Posterior vena cava (tissue), 2 donors: Measurements from ENCODE around the gene DMXL2. TPM values are rescaled to one million over a fixed set of nuclear protein-coding genes. Genes with fewer than 3 reads are reported as not detected.
"Not testable (repeated sequence)": the region's sequence is repeated elsewhere in the genome, so short reads cannot be mapped to it uniquely, and the experiment has no call there.

Experiments
- DNase-seq: peaks from one replicate; pipeline ENCODE4 v3.0.0-alpha.2; 2020; ENCODE audit warnings: low spot score
- intact Hi-C, 2 donors: fragments of 100-400 bp; cut with DNase I; formaldehyde crosslinking; loops; one replicate each; pipeline versions ENCODE4 v1.14.1 to v1.14.2; 2022 to 2023
- long read RNA-seq, 2 donors: library from polyadenylated mRNA; unstranded; transcript quantifications; one replicate each; pipeline ENCODE4 v2.0.0, GENCODE V29; 2020 to 2021
- total RNA-seq, 2 donors: library from RNA; stranded (reverse); fragmentation: NEBNext Ultra II Directional; extraction: Animal tissue kit (Norgen Biotek cat#: 25700); gene quantifications; one replicate each; pipeline ENCODE4 v1.2.1, GENCODE V29; 2021
- donor health status: DM: yes; HTN: yes; CAD: no.
- donor health status: DM: yes; HTN: yes; CAD: no.

The DMXL2 gene, protein sequence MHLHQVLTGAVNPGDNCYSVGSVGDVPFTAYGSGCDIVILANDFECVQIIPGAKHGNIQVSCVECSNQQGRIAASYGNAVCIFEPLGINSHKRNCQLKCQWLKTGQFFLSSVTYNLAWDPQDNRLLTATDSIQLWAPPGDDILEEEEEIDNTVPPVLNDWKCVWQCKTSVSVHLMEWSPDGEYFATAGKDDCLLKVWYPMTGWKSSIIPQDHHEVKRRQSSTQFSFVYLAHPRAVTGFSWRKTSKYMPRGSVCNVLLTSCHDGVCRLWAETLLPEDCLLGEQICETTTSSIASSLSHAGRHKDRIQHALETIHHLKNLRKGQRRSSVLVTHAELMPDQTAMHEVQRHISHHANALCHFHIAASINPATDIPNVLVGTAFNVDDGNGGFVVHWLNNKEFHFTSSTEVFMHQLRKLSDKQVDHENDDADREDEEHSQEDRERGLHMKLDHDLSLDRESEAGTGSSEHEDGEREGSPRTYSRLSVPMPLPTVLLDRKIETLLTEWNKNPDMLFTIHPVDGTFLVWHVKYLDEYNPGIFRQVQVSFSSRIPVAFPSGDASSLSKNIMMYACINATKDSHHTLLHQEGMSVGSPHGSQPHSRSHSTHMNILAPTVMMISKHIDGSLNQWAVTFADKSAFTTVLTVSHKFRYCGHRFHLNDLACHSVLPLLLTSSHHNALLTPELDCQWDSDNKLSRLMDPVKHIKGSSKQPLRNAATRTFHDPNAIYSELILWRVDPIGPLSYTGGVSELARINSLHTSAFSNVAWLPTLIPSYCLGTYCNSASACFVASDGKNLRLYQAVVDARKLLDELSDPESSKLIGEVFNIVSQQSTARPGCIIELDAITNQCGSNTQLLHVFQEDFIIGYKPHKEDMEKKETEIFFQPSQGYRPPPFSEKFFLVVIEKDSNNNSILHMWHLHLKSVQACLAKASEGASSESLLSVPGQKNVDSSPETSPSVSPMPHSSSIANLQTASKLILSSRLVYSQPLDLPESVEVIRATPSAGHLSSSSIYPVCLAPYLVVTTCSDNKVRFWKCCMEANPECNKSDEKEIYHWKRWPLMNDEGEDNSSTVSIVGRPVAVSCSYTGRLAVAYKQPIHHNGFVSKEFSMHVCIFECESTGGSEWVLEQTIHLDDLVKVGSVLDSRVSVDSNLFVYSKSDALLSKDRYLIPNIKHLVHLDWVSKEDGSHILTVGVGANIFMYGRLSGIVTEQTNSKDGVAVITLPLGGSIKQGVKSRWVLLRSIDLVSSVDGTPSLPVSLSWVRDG (N-terminal part only)
- total RNA-seq: 10 to 100 TPM; 23.2 to 31.5 TPM
- long read RNA-seq, donor 1, partial matches to known transcripts: 7 of 8 reads
- long read RNA-seq, donor 1, other reads (novel, unspliced or antisense): 1 of 8 reads
- long read RNA-seq, donor 2, partial matches to known transcripts: 3 of 4 reads
- long read RNA-seq, donor 2, other reads (novel, unspliced or antisense): 1 of 4 reads

GRCh38 chr15:51622604-51623370 is at the start of gene DMXL2:
Gene DMXL2, minus strand, starts transcription at chr15:51622771. Its CDS starts 226 bp downstream, at chr15:51622545.
- intact Hi-C loops: no loop called here

DNA sequence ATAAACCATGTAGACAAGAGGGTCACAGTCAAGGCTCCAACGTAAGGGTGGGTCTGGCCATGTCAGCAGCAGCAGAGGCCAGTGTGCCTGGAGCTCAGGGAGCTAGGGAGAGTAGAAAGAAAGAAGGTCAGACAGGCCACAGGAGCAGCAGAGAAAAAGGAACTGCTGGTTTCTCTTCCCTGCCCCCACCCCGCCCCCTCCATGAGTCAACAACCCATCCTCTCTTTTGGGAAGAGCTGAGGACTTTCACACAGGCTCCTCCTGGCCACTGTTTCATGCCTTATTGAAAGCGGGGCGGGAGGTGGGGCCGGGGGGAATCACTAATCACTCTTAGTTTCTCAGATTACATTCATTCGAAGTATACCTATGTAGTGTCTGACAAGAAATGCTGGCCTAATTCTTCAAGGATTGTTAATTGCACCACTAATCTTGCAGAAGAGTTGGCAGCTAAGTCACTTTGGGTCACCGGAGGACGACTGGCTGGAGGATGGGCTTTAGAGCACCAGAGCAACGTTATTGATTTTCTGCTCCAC is 49.6 kb upstream of the DMXL2 start:
- DNase-seq: no peak
- intact Hi-C loops: no loop called here

More at GRCh38 chr15:51622604-51623370, at the start of gene DMXL2:
- peak; percentile 95 for DNase-seq

GRCh38 chr15:51669381-51669780 is 46.8 kb upstream of the DMXL2 start:
- intact Hi-C loops: no loop called here
- no peak for DNase-seq

DNA sequence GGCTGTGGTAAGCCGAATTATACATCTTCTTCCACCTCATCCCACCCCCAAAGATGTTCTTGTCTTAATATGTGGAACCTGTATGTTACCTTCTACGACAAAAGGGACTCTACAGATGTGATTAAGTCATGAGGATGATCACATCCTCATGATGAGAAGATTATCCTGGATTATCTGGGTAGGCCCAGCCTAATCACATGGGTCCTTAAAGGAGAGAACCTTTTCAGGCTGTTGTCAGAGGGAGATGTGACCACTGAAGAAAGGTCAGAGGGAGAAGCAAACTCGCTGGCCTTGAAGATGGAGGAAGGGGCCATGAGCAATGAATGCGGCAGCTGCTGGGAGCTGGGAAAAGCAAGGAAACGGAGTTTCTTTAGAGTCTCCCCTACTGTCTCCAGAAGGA is 45.9 kb upstream of the DMXL2 start:
- DNase-seq: no peak
- intact Hi-C loops: no loop called here

DNA sequence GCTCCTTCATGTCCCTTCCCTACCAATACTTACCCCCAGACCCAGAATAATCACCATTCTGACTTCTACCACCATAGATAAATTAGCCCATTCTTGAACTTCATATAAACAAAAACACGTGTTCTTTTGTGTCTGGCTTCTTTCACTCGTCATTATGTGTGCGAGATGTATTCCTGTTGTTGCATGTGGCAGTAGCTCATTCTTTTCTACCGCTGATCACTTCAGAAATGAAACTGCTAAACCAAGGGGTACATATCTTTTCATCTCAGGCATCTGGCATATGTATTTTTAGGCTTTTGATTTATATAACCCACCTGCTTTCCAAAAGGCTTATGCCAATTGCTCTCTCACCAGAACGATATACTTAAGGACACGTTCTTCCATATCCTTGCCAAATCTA is 44.9 kb upstream of the DMXL2 start:
- no peak for DNase-seq
- intact Hi-C loops: no loop called here

GRCh38 chr15:51661072-51661471 is 38.5 kb upstream of the DMXL2 start:
- no peak for DNase-seq
- intact Hi-C loops: no loop called here

DNA sequence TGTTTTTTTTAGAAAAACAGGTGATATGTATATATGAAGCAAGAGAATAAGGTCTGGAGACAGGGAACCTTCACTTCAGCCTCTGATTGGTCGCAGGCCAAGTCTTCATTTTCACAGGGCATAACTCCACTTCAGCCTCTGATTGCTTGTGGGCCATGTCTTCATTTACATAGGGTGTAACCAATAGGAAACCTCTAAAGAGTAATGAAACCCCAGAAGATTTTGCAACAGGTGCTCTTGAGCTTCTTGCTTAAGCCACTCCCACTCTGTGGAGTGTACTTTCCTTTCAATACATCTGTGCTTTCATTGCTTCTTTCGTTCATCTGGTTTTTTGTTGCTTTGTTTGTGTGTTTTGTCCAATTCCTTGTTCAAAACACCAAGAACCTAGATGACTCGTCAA is 36.1 kb upstream of the DMXL2 start:
- no peak for DNase-seq
- intact Hi-C loops: no loop called here

- intact Hi-C loops, DNase-seq: not testable (repeated sequence)
Observed at GRCh38 chr15:51655401-51656057, 33.0 kb upstream of the DMXL2 start.

DNA sequence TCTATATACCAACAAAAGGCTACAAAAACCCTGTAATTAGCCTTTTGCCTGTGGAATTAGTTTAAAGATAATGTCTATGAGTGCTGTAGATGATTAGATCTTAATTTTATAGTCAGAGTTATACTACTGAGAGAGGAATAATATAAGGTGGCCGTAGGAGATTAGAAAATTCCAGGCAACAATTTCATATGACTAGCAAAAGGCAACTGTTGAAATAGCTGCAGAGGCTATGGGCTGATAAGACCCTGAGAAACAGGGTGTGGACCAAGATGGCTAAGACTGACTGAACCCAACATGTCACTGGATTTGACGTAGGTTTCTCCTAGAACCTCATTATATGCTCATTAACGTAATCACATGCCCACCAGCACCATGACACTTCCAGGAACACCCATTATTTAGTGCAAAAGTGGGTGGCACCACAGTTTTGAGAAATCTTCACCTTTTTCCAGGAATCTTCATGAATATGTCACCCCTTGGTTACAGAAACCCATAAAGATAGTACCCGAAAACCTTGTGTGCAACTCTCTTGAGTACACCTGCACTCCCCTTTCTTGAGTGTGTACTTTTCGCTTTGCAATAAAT is 29.6 kb upstream of the DMXL2 start:
- intact Hi-C loops: loop anchor here (5.0 kb wide), 2 partner anchors 120 to 130 kb away; no protein-coding TSS in a partner anchor
- no peak for DNase-seq

DNA sequence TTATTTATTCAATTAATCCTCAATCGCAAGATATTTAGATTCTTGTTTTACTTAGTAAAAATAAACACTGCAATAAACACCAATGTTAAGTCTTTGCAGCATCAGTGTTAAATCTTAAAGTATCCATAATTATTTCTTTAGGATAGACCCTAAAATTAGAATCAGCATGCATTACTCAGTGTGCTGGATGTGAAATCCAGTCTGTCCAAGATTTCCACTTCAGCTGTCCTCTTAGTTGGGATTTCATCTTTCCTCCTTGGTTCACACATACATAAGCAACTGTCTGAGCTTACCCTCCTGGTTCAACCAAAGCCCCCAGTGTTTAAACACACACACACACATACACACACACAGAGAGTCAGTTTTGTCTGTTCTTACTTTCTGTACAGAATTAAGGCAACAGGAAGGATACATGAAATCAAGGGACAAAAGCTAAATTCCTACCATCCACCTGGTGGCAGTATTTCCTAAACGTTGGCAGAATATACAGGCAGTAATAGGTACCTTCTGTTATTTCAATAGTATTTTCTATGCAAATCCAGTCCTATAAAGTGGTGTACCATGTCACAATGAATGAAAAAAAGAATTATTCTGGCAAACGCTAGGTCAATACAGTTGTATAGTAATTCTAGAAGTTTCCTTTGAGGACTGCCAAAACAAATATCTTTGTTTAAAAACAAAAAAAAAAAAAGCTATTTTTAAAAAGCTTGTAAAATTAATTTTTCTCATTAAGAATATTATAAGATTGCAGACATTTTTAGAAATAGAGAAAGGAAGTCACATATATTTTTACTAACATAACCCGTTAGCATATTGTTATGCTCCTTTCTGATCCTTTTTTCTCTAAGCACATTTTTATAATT is 27.3 kb upstream of the DMXL2 start:
- intact Hi-C loops: loop anchor here (5.0 kb wide), 2 partner anchors 122 to 132 kb away; no protein-coding TSS in a partner anchor
- DNase-seq: no peak

- intact Hi-C loops, DNase-seq: not testable (repeated sequence)
Observed at GRCh38 chr15:51648643-51649042, 26.1 kb upstream of the DMXL2 start.

DNA sequence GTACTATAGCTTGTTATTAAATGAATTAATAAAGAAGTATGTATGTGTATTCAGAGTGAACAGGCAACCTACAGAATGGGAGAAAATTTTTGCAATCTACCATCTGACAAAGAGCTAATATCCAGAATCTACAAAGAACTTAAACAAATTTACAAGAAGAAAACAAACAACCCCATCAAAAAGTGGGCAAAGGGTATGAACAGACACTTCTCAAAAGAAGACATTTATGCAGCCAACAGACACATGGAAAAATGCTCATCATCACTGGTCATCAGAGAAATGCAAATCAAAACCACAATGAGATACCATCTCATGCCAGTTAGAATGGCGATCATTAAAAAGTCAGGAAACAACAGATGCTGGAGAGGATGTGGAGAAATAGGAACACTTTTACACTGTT is 25.5 kb upstream of the DMXL2 start:
- DNase-seq, intact Hi-C loops: not testable (repeated sequence)

- DNase-seq: no peak
- intact Hi-C loops: no loop called here
Observed at GRCh38 chr15:51647128-51647562, 24.6 kb upstream of the DMXL2 start.

GRCh38 chr15:51642696-51643095 is 20.1 kb upstream of the DMXL2 start:
- no peak for DNase-seq
- intact Hi-C loops: no loop called here

GRCh38 chr15:51641490-51642130 is 19.0 kb upstream of the DMXL2 start:
- intact Hi-C loops: no loop called here
- DNase-seq: no peak
